Stimulated activated CD4-positive, alpha-beta T cell treated with anti-CD3 and anti-CD28 coated beads, Interleukin-12 subunit alpha, Interleukin-12 subunit beta, amount 100 ng/mL, for 48 hours (primary cell): Measurements from ENCODE around the gene C4BPB.

ENCODE experiments used
- DNase-seq, 3 donors: peaks; one replicate each; pipeline ENCODE4 v3.0.0-alpha.2; 2020; ENCODE audit warnings: low read depth in 2 of 3, low spot score in 1 of 3

The C4BPB gene

GRCh38 chr1:207059881-207060280 is 28.8 kb upstream of the C4BPB start:
- no peak for DNase-seq

- DNase-seq, result no peak
Measured at GRCh38 chr1:207060596-207060995, 28.1 kb upstream of the C4BPB start.

- no peak for DNase-seq
Measured at GRCh38 chr1:207062058-207062457, 26.6 kb upstream of the C4BPB start.

GRCh38 chr1:207063014-207063413 is 25.6 kb upstream of the C4BPB start:
- no peak for DNase-seq

GRCh38 chr1:207064561-207064960 is 24.1 kb upstream of the C4BPB start:
- no peak for DNase-seq

- DNase-seq, result no peak
Measured at GRCh38 chr1:207067185-207067584, 21.5 kb upstream of the C4BPB start.

GRCh38 chr1:207067665-207068064 is 21.0 kb upstream of the C4BPB start:
- no peak for DNase-seq

- no peak for DNase-seq
Measured at GRCh38 chr1:207069061-207069460, 19.6 kb upstream of the C4BPB start.

- DNase-seq, result no peak
Measured at GRCh38 chr1:207069858-207070506, 18.7 kb upstream of the C4BPB start.

- DNase-seq, result no peak
Measured at GRCh38 chr1:207070811-207071210, 17.8 kb upstream of the C4BPB start.

- DNase-seq, result no peak
Measured at GRCh38 chr1:207071426-207071825, 17.2 kb upstream of the C4BPB start.

- DNase-seq, result no peak
Measured at GRCh38 chr1:207072233-207072632, 16.4 kb upstream of the C4BPB start.

GRCh38 chr1:207073906-207074820 is 14.5 kb upstream of the C4BPB start:
- no peak for DNase-seq

GRCh38 chr1:207076181-207076955 is 12.3 kb upstream of the C4BPB start:
- DNase-seq, result no peak

- no peak for DNase-seq
Measured at GRCh38 chr1:207077012-207077411, 11.6 kb upstream of the C4BPB start.

- peak; percentile 28 to 83 (median 37) for DNase-seq
Measured at GRCh38 chr1:207077470-207078377, 10.9 kb upstream of the C4BPB start.

GRCh38 chr1:207078578-207079132 is 10.0 kb upstream of the C4BPB start:
- DNase-seq, result no peak

- no peak for DNase-seq
Measured at GRCh38 chr1:207079706-207080241, 8.9 kb upstream of the C4BPB start.

- no peak for DNase-seq
Measured at GRCh38 chr1:207081088-207081487, 7.6 kb upstream of the C4BPB start.

- DNase-seq, result no peak
Measured at GRCh38 chr1:207081806-207082205, 6.9 kb upstream of the C4BPB start.
